Measurements from ENCODE around the gene TREH.
"Not testable (repeated sequence)": the region's sequence is repeated elsewhere in the genome, so short reads cannot be mapped to it uniquely, and the experiment has no call there.

The TREH gene

GRCh38 chr11:118696673-118697226 lies 17.3 kb upstream of the TREH start:
- no peak for DNase-seq

- DNase-seq: no peak
Observed at GRCh38 chr11:118694771-118695170, 15.3 kb upstream of the TREH start.

GRCh38 chr11:118694185-118694584 lies 14.7 kb upstream of the TREH start:
- DNase-seq: no peak

- DNase-seq: no peak
Observed at GRCh38 chr11:118691926-118692830, 12.7 kb upstream of the TREH start.

- no peak for DNase-seq
Observed at GRCh38 chr11:118690553-118691304, 11.3 kb upstream of the TREH start.

- DNase-seq: peak; percentile 85
Observed at GRCh38 chr11:118689852-118690552, 10.6 kb upstream of the TREH start.

- DNase-seq: no peak
Observed at GRCh38 chr11:118689503-118689851, 10.0 kb upstream of the TREH start.

- no peak for DNase-seq
Observed at GRCh38 chr11:118688851-118689502, 9.5 kb upstream of the TREH start.

- DNase-seq: not testable (repeated sequence)
Observed at GRCh38 chr11:118688339-118688738, 8.9 kb upstream of the TREH start.

GRCh38 chr11:118687906-118688305 lies 8.5 kb upstream of the TREH start:
- DNase-seq: no peak

GRCh38 chr11:118684187-118684586 lies 4.7 kb upstream of the TREH start:
- no peak for DNase-seq

GRCh38 chr11:118682939-118683338 lies 3.5 kb upstream of the TREH start:
- not testable (repeated sequence) for DNase-seq

GRCh38 chr11:118682372-118682771 lies 2.9 kb upstream of the TREH start:
- DNase-seq: no peak

- DNase-seq: not testable (repeated sequence)
Observed at GRCh38 chr11:118678908-118679307, 542 bp downstream of the TREH start.

GRCh38 chr11:118677977-118678376 lies 1.5 kb downstream of the TREH start:
- no peak for DNase-seq

GRCh38 chr11:118674082-118674435 lies 5.4 kb downstream of the TREH start:
- no peak for DNase-seq

- DNase-seq: no peak
Observed at GRCh38 chr11:118673361-118674081, 5.9 kb downstream of the TREH start.

GRCh38 chr11:118672846-118673245 lies 6.6 kb downstream of the TREH start:
- no peak for DNase-seq

GRCh38 chr11:118671254-118671653 lies 8.2 kb downstream of the TREH start:
- no peak for DNase-seq

GRCh38 chr11:118670063-118670462 lies 9.4 kb downstream of the TREH start:
- no peak for DNase-seq

- DNase-seq: no peak
Observed at GRCh38 chr11:118666371-118666770, 13.1 kb downstream of the TREH start.

- DNase-seq: no peak
Observed at GRCh38 chr11:118663902-118664301, 15.5 kb downstream of the TREH start.
